IPS DF 4.7 (cell line): ENCODE data around the gene AP2M1.
"Not testable (repeated sequence)": the region's sequence is repeated elsewhere in the genome, so short reads cannot be mapped to it uniquely, and the experiment has no call there.

Experiments used
- DNase-seq: peaks from one replicate; pipeline ENCODE4 v3.0.0-alpha.2; 2013; ENCODE audit warnings: low spot score; ENCODE audit errors: extremely low read depth

Gene AP2M1

DNA sequence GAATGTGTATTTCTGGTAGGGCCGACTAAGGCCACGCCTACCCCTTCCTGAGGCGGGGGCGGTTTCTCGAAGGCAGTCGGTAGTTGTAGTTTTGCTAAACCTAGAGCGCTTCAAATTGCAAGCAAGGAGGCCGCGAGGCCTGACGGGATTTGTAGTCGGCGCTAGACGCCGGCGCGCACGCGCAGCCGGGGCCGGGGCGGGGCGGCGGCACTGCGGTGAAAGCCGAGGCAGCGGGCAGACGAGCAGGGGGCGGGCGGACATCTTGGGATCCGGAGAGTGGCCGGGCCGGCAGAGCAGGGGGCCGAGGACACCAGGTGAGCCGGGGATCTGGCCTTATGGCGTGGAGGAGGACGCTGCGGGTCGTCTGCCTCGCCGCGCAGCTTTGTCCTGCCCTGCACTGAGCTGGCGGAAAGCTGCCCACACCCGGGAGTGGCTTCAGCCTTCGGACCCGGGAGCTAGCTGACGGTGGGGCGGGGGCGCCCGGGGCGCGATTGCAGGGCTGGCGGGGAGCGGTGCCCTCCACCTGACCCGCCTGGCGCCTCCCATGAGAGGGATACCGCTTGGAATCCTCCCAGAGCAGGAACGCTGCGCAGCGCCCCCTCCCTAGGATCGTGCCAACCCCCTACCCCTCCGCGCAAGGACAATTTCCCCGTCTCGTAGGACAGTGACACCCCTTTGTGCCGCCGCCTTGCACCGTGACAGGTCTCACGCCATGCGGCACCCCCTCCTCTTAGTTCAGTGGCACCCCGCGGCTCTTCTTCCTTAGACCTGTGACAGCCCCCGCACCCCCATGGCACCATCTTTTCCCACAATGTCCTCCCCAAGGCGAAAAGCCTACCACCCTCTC is at the start of gene AP2M1:
Gene AP2M1, plus strand, starts transcription at position 210 of the 847 bp plus-strand sequence. CDS start 2,139 bp downstream, outside the sequence.
- peak; percentile 92 for DNase-seq

GRCh38 chr3:184126006-184126405 is 48.6 kb upstream of the AP2M1 start:
- no peak for DNase-seq

GRCh38 chr3:184129012-184129411 is 45.6 kb upstream of the AP2M1 start:
- no peak for DNase-seq

DNA sequence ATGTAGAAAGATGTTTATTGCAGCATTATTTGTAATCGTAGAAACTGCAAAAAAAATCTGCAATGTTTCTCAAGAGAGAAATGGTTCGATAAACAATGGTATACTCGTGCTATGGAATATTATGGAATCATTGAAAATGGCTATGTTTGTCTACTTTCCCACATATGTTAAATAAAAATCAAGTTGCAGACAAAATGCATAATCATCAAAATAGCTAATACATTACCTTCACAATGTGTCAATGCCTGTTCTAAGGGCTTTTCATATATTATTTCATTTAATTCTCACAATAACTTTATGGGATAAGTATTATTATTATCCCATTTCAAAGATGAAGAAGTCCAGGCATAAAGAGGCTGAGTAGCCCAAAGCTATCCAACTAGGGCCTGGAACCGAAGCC is 41.7 kb upstream of the AP2M1 start:
- no peak for DNase-seq

DNA sequence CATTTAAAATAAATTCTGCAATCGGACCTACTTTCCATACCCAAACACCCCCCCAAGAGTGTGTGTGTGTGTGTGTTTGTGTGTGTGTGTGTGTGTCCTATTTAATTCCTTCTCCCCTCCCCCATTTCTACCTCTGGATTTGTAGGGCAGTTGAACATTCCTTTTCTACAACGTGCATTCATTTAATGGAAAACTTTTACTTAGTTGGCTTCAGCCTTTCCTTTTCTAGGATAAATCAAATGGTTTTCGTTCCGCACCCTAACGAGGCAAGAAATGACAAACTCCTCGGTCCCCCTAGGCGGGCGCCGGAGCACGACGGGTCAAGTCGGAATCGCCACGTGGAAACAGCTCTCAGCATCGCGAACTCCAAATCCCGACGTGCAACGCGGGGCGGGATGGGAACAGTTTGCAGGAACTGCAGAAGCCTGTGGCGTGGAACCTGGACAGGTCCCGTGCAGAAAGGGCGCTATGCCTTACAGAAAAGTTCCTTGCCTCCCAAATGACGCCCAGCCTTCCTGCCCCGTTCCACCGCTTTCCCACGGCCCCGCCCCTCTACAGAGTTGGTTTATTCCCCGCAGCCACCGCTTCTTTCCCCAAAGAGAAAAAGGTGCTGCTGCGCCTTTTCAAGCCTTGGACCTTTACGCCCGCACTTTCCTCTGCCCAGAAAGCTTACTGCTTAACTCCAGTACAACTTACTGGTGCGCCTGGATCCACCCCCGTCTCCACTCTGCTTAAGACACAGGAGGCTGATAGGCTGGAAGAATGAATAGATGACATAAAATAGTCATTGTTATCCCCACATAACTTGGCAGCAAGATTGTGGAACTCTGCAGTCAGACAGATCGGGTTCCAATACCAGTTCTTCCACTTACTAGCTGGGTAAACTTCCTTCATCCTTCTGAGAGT is 40.6 kb upstream of the AP2M1 start:
- DNase-seq: no peak

- no peak for DNase-seq
Observed at GRCh38 chr3:184134746-184135148, 39.9 kb upstream of the AP2M1 start.

GRCh38 chr3:184135149-184135910 is 39.3 kb upstream of the AP2M1 start, which contains the start of gene EIF2B5:
Gene EIF2B5 (plus strand): TSS chr3:184135358. CDS start chr3:184135386, 28 bp downstream.
- DNase-seq: peak; percentile 82

DNA sequence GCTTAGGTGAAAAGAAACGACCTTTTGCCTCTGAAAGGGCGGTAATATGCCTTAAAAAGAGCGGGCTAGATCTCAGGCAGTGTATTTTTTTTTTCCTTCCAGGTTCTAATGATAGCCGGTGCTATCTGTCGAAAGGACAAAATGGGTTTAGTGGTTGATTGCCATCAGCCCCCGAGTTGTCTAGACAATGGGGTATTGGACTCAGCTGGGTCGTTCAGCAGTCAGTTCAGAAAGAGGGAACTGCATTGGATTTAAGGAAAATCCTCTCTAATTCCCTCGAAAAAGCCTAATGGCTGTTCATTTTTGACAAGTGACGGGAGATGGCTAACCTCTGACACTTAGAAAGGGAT is 38.8 kb upstream of the AP2M1 start:
- no peak for DNase-seq

GRCh38 chr3:184140436-184140835 is 34.2 kb upstream of the AP2M1 start:
- no peak for DNase-seq

- no peak for DNase-seq
Observed at GRCh38 chr3:184142199-184142598, 32.5 kb upstream of the AP2M1 start.

DNA sequence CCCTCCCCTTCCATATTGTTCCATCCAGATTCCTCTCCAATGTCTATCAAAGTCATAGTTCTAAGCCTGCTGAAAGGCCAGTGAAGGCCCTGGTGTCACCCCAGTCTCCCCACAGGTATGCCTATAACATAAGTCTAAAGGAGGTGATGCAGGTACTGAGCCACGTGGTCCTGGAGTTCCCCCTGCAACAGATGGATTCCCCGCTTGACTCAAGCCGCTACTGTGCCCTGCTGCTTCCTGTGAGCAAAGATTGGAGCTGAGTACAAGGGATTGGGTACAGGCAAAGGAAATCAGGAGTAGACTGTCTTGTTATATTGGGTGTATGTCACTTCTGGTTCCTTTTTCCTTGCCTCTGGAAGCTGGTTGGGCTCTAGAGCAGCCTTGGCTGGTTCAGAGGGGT is 31.3 kb upstream of the AP2M1 start:
- DNase-seq: no peak

GRCh38 chr3:184144505-184144904 is 30.1 kb upstream of the AP2M1 start:
- no peak for DNase-seq

DNA sequence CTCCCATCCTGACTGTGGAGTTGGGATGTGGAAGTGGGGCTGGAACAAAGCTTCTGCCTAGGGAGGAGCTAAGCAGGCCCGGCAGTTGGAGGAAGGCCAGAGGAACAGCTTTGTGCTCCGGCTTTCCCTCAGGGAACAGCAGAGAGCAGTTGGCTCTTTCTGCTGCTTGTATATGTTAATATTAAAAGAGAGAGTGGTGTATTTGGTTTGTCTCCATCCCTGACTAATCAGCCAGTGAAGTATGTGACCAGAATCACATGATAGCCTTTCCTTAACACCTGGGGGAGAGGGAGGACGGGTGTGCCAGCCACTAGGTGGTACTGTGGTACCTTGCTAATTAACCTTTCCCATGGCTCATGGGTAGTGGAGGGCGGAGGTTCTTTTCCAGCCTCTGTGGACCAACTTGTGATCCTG is 29.5 kb upstream of the AP2M1 start:
- no peak for DNase-seq

GRCh38 chr3:184145751-184146270 is 28.8 kb upstream of the AP2M1 start:
- no peak for DNase-seq

GRCh38 chr3:184148076-184148475 is 26.6 kb upstream of the AP2M1 start:
- DNase-seq: no peak

DNA sequence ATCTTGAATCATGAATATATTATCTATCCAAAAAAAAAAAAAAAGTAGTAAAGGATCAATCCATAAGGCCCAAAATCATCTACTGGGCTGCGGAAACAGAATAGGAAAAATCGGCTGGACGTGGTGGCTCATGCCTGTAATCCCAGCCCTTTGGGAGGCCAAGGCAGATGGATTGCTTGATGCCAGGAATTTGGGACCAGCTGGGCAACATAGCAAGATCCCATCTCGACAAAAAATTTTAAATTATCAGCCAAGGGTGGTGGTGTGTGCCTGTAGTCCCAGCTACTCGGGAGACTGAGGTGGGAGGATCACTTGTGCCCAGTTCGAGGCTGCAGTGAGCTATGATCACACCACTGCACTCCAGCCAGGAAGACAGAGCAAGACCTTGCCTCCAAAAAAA is 25.5 kb upstream of the AP2M1 start:
- DNase-seq: no peak

DNA sequence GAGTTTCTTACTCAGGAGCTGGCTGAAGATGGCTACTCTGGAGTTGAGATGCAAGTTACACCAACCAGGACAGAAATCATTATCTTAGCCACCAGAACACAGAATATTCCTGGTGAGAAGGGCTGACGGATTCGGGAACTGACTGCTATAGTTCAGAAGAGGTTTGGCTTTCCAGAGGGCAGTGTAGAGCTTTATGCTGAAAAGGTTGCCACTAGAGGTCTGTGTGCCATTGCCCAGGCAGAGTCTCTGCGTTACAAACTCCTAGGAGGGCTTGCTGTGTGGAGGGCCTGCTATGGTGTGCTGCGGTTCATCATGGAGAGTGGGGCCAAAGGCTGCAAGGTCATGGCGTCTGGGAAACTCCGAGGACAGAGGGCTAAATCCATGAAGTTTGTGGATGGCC is 24.9 kb upstream of the AP2M1 start:
- DNase-seq: not testable (repeated sequence)

GRCh38 chr3:184154885-184155643 is 19.6 kb upstream of the AP2M1 start, which contains the start of gene DVL3:
Gene DVL3 (plus strand): TSS chr3:184155377. CDS start chr3:184155636, 259 bp downstream.
- DNase-seq: no peak

GRCh38 chr3:184155644-184156521 is 18.8 kb upstream of the AP2M1 start:
- DNase-seq: no peak
